ENCODE data around the gene DTNB.

DTNB gene

GRCh38 chr2:25331686-25332365, 341.6 kb downstream of the DTNB start:
- TF ChIP-seq ZNF274 (IDR thresholded peaks at IDR 0.05; ENCODE audit: low read depth, low read length): no peak
- H3K4me3 ChIP-seq (ENCODE audit: low read length): no peak overlapping the region

- TF ChIP-seq ZNF274 (IDR thresholded peaks at IDR 0.05; ENCODE audit: low read depth, low read length): no peak
- no peak overlapping the region for H3K4me3 ChIP-seq (ENCODE audit: low read length)
Measured at GRCh38 chr2:25330937-25331336, 342.4 kb downstream of the DTNB start.

- no peak overlapping the region for H3K4me3 ChIP-seq (ENCODE audit: low read length)
- no peak for TF ChIP-seq ZNF274 (IDR thresholded peaks at IDR 0.05; ENCODE audit: low read depth, low read length)
Measured at GRCh38 chr2:25330273-25330672, 343.1 kb downstream of the DTNB start.

- TF ChIP-seq ZNF274 (IDR thresholded peaks at IDR 0.05; ENCODE audit: low read depth, low read length): no peak
- no peak overlapping the region for H3K4me3 ChIP-seq (ENCODE audit: low read length)
Measured at GRCh38 chr2:25328152-25329085, 345.0 kb downstream of the DTNB start.
